Tibial nerve (tissue), 4 donors: ENCODE data around the gene PDHX. TPM values are rescaled to one million over a fixed set of nuclear protein-coding genes. Genes with fewer than 3 reads are reported as not detected.

Experiments
- DNase-seq, 2 donors: peaks; one replicate each; pipeline ENCODE4 v3.0.0-alpha.2; 2019; ENCODE audit warnings: low spot score in 2 of 2
- H3K27ac ChIP-seq, 4 donors: fragments of 200-600 bp; sonication (generic) in 3 of 4; one replicate each; pipeline ENCODE4 v1.5.1; 2017 to 2019; ENCODE audit warnings: mild to moderate bottlenecking in 1 of 4
- H3K27me3 ChIP-seq, 2 donors: fragments of 200-600 bp; sonication (generic) in 1 of 2; one replicate each; pipeline versions ENCODE4 v1.5.1 to v1.6.0; 2017 to 2019
- H3K36me3 ChIP-seq, 3 donors: fragments of 200-600 bp; sonication (generic); one replicate each; pipeline ENCODE4 v1.5.1; 2018 to 2019
- H3K4me1 ChIP-seq, 4 donors: fragments of 200-600 bp; sonication (generic) in 3 of 4; one replicate each; pipeline ENCODE4 v1.5.1; 2017 to 2019
- H3K4me3 ChIP-seq, 4 donors: fragments of 200-600 bp; sonication (generic) in 3 of 4; one replicate each; pipeline ENCODE4 v1.5.1; 2017 to 2019; ENCODE audit warnings: mild to moderate bottlenecking in 1 of 4, moderate library complexity in 1 of 4
- H3K9me3 ChIP-seq, 4 donors: fragments of 200-600 bp; sonication (generic) in 3 of 4; one replicate each; pipeline ENCODE4 v1.5.1; 2017 to 2019
- EP300 ChIP-seq, 2 donors: sonication (generic); formaldehyde crosslinking; IDR thresholded peaks; one replicate each; pipeline ENCODE4 v1.6.1; 2017; ENCODE audit warnings: antibody characterized with exemption in 2 of 2, mild to moderate bottlenecking in 1 of 2
- POLR2A ChIP-seq, 2 donors: fragments of 450-650 bp; IDR thresholded peaks; one replicate each; pipeline ENCODE4 v1.6.1; 2017; ENCODE audit warnings: antibody characterized with exemption in 2 of 2, mild to moderate bottlenecking in 2 of 2, moderate library complexity in 2 of 2
- whole genome bisulfite sequencing, 2 donors: methylation state at CpG; one replicate each; pipeline ENCODE4 v1.1.5; 2018; 5-methylcytosine and 5-hydroxymethylcytosine counted together
- total RNA-seq, 4 donors: library from RNA; depleted of rRNA; stranded (reverse); fragments of >200 nt; gene quantifications; one replicate each; pipeline ENCODE4 v1.1.0, GENCODE V29; 2016
- TF ChIP-seq, protein P1 (sequence below), 5 experiments: fragments of 200-600 bp in 3 of 5; fragments of 450-650 bp in 2 of 5; sonication (generic) in 3 of 5; IDR thresholded peaks; one replicate each; pipeline ENCODE4 v1.5.1; 2016 to 2019; ENCODE audit warnings: antibody characterized with exemption in 5 of 5, mild to moderate bottlenecking in 3 of 5, moderate library complexity in 2 of 5

The PDHX gene
- total RNA-seq, 4 donors from 2014 or later, result 18.8 to 30.6 (median 23.2) TPM

GRCh38 chr11:35005141-35005780, 88.8 kb downstream of the PDHX start:
- Histone ChIP-seq H3K27ac (no peak overlapping the region), H3K36me3 (no peaks in the 10 kb centered on the region), H3K4me3 (no peak overlapping the region), H3K9me3 (no peaks in the 10 kb centered on the region), H3K4me1 (peaks cover 0 to 4% (median 0%) of the 10 kb centered on the region in 4 donors), H3K27me3 (no peaks in the 10 kb centered on the region)
- 79 to 89% methylated on average over 4 of the region's 4 CpGs for WGBS, 2 donors
- no peak for DNase-seq
- TF ChIP-seq, protein P1, sequence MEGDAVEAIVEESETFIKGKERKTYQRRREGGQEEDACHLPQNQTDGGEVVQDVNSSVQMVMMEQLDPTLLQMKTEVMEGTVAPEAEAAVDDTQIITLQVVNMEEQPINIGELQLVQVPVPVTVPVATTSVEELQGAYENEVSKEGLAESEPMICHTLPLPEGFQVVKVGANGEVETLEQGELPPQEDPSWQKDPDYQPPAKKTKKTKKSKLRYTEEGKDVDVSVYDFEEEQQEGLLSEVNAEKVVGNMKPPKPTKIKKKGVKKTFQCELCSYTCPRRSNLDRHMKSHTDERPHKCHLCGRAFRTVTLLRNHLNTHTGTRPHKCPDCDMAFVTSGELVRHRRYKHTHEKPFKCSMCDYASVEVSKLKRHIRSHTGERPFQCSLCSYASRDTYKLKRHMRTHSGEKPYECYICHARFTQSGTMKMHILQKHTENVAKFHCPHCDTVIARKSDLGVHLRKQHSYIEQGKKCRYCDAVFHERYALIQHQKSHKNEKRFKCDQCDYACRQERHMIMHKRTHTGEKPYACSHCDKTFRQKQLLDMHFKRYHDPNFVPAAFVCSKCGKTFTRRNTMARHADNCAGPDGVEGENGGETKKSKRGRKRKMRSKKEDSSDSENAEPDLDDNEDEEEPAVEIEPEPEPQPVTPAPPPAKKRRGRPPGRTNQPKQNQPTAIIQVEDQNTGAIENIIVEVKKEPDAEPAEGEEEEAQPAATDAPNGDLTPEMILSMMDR (IDR thresholded peaks at IDR 0.05), result no peak
- TF ChIP-seq EP300 (IDR thresholded peaks at IDR 0.05) (no peak), POLR2A (IDR thresholded peaks at IDR 0.05) (no peak)

DNA sequence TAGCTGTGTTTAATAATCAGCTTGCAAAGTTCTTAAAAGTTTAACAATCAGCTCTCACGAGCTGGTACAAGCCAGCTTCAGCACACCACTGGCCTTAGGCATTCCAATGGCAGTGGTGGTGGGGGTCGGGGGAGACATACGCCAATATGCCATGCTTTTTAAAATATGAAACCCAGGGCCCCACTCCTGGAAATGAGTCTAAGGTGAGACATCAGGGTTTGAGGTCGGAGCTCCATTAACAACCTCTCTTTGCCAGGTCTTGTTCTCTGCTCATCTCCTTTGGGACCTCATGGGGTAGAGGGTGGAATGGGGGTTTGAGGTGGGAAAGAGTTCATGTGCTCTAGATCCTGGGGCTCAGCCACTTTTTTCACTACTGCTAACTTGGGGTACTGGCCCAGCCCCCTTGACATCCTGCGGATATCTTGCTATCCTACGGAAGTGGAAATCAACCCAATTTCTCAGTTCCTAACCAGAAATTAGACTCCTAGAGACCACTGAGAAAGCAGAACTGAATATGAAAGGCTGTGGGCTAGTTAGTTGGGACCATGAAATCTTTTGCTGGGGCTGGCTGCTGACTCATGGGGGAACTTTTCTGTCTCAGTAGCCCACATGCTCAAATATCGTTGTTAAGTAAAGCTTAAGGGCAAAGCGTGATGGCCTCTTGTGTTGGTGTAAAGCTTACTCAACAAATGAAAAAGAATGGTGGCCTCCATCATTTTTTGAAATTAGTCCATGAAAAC, 90.1 kb downstream of the PDHX start:
- TF ChIP-seq, protein P1 (IDR thresholded peaks at IDR 0.05), result no peak
- no peak for TF ChIP-seq POLR2A (IDR thresholded peaks at IDR 0.05)
- no peak for TF ChIP-seq EP300 (IDR thresholded peaks at IDR 0.05)
- Histone ChIP-seq H3K27me3 (no peaks in the 10 kb centered on the region), H3K36me3 (no peaks in the 10 kb centered on the region), H3K4me3 (no peak overlapping the region), H3K9me3 (no peaks in the 10 kb centered on the region), H3K4me1 (peaks cover 0 to 4% (median 0%) of the 10 kb centered on the region in 4 donors), H3K27ac (no peak overlapping the region)
- 83 to 85% methylated on average over 8 of the region's 8 CpGs for WGBS, 2 donors
- no peak for DNase-seq

- Histone ChIP-seq H3K4me3 (no peak overlapping the region), H3K9me3 (no peaks in the 10 kb centered on the region), H3K27ac (no peak overlapping the region), H3K36me3 (no peaks in the 10 kb centered on the region), H3K4me1 (peaks cover 0 to 4% (median 0%) of the 10 kb centered on the region in 4 donors), H3K27me3 (no peaks in the 10 kb centered on the region)
- TF ChIP-seq EP300 (IDR thresholded peaks at IDR 0.05) (no peak), POLR2A (IDR thresholded peaks at IDR 0.05) (no peak)
- TF ChIP-seq, protein P1 (IDR thresholded peaks at IDR 0.05), result no peak
- WGBS, 2 donors, result 46 to 52% methylated on average over 2 of the region's 2 CpGs
- no peak for DNase-seq
Measured at GRCh38 chr11:35007277-35007676, 90.9 kb downstream of the PDHX start.

GRCh38 chr11:35009191-35009943, 92.9 kb downstream of the PDHX start:
- WGBS, 2 donors, result 72 to 79% methylated on average over 5 of the region's 5 CpGs

More at GRCh38 chr11:35009191-35009943, 92.9 kb downstream of the PDHX start:
- Histone ChIP-seq H3K27ac (no peak overlapping the region), H3K27me3 (no peaks in the 10 kb centered on the region), H3K36me3 (no peaks in the 10 kb centered on the region), H3K9me3 (no peaks in the 10 kb centered on the region), H3K4me3 (no peak overlapping the region), H3K4me1 (peaks cover 0 to 11% (median 5%) of the 10 kb centered on the region in 4 donors)
- TF ChIP-seq POLR2A (IDR thresholded peaks at IDR 0.05) (no peak), EP300 (IDR thresholded peaks at IDR 0.05) (no peak)
- TF ChIP-seq, protein P1 (IDR thresholded peaks at IDR 0.05), result no peak
- DNase-seq, result no peak
